RKO (cell line): ENCODE results near the gene POLR2E.

ENCODE experiments used
- DNase-seq: peaks from one replicate; pipeline ENCODE4 v3.0.0-alpha.2; 2016; ENCODE audit warnings: low spot score

The POLR2E gene

DNA sequence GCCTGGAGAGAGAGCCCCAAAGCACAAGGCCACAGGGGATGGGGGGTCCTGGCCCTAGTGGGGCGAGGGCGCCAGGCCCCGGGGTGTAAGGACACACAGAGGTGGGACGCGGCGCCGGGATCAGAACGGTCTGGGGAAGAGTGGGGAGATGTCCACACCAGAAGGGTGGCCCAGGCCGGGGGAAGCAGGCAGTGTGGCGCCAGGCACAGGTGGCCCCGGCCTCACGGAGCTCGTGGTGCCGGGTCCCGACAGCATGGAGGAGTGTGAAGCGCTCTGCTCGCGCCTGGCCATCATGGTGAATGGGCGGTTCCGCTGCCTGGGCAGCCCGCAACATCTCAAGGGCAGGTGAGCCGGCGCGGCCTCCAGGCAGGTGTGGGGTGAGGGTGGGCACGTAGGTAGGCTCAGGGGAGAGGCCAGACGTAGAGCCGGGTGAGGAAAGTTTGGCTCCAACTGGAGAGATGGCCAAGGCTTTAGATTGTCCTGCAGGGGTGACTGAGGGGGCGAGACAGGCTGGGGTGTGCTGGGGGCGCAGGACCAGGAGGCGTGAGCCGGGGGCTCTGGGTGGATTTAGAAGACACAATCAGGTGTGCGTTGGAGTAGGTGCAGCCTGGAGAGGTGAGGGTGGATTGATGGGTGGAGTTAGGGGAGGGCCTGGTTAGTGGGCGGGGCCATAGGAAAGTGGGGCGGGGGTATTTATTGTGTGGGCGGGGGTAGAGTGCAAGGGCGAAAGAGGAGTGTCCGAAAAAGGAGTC is 31.1 kb downstream of the POLR2E start:
- no peak for DNase-seq

DNA sequence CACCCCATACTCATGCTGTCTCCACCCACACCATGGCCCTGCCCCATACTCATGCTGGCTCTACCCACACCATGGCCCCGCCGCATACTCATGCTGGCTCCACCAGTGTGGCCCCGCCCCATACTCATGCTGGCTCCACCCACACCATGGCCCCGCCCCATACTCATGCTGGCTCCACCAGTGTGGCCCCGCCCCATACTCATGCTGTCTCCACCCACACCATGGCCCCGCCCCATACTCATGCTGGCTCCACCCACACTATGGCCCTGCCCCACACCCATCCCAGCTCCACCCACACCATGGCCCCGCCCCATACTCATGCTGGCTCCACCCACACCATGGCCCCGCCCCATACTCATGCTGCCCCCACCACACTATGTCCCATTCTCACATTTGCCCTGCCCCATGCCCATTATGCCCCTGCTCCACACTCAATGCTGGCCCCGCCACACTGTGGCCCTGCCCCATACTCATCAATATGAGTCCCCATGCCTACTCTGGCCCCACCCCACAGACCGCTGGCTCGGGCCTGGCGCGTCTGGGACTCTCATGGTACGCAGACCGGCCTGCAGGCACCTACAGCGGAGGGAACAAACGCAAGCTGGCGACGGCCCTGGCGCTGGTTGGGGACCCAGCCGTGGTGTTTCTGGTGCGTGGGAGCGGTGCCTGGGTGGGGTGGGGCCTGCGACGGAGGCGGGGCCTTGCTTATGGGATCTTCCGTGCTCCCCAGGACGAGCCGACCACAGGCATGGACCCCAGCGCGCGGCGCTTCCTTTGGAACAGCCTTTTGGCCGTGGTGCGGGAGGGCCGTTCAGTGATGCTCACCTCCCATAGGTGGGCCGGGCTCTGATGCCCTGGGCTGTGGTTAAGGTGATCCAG is 31.9 kb downstream of the POLR2E start:
- peak; percentile 80 for DNase-seq

DNA sequence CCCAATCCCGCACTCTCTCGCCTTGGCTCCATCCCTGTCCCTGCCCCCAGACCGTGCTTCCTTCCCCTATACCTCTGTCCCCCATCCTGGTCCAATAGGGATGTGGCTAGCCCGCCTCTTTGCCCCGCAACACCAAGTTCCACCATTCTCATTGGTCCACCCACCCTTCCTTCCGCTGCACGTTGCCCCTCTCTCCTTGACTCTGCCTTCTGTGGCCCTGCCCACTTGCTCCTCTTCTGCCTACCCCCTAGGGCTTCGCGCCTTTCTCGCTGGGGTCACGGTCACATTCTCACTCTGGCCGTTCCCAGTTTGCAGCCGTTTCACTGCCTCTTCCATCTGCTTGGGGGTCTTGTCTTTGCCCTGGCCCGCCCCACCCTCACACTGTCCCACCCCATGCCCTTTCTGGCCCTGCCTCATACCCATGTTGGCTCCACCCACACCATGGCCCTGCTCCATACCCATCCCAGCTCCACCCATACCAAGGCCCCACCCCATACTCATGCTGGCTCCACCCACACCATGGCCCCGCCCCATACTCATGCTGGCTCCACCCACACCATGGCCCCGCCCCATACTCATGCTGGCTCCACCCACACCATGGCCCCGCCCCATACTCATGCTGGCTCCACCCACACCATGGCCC is 32.7 kb downstream of the POLR2E start:
- no peak for DNase-seq

DNA sequence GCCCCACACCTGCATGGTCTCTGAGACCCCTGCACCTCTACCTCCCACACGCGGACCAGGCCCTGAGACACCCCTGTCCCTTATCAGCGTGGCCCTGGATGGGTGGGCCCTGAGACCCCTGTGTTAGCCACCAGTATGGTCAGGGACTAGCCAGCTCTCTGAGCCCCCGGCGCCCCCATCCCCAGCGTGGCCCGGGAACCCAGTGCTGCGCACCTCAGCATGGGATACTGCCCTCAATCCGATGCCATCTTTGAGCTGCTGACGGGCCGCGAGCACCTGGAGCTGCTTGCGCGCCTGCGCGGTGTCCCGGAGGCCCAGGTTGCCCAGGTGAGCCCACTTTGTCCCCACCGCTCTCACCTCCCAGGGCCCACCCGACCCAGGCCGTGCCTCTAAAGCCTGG is 33.2 kb downstream of the POLR2E start:
- no peak for DNase-seq

DNA sequence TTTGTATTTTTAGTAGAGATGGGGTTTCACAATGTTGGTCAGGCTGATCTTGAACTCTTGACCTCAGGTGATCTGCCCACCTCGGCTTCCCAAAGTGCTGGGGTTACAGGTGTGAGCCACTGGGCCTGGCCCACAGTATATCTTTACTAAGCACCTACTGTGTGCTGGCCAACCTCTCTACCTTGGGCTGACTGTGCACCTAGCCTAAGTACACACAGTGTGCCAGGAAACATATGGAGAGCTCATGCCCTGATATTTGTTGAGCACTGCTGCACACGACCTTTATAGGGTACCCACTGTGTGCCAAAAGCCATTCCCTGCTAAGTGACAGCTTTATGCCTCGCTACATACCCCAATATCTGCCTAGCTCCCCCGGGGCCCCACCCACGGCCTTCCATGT is 34.5 kb downstream of the POLR2E start:
- DNase-seq: no peak

DNA sequence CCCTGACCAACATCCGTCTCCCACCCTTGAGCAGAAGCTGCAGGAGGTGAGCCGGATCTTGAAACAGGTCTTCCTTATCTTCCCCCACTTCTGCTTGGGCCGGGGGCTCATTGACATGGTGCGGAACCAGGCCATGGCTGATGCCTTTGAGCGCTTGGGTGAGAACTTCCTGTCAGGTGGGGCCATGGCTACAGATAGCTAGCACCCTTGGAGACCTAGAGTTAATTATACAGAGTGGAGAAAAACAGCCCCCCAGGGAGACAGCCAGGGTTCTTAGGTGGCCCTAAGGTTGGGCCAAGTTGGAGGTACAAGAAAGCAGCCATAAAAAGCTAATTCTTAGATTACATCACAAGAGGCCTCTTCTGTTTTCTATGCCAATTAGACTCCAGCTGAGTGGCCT is 37.1 kb downstream of the POLR2E start:
- no peak for DNase-seq

DNA sequence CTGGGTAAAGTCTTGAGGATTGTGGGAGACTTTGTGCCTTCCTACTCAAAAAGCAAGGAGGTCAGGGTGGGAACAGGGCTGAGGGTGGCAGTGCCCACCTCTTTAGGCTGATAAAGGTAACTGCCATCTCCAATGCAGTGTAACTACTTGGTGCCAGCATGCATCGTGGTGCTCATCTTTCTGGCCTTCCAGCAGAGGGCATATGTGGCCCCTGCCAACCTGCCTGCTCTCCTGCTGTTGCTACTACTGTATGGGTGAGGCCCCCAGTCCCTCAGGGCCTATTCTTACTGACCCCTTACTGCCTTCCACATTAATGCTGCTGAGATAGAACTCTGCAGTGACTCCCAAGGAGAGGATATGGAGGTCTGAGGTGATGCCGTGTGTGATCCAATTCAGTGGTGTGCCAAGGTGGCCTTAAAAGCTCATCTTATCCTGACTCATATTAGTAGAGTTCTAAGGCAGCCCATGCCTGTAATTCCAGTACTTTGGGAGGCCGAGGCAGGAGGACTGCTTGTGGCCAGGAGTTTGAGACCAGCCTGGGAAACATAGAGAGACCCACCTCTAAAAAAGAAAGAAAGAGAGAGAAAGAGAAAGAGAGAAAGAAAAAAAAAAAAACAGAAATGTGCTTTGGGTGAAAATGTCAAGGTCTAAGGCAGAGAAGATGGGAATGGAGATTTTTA is 37.9 kb downstream of the POLR2E start:
- DNase-seq: peak; percentile 51

DNA sequence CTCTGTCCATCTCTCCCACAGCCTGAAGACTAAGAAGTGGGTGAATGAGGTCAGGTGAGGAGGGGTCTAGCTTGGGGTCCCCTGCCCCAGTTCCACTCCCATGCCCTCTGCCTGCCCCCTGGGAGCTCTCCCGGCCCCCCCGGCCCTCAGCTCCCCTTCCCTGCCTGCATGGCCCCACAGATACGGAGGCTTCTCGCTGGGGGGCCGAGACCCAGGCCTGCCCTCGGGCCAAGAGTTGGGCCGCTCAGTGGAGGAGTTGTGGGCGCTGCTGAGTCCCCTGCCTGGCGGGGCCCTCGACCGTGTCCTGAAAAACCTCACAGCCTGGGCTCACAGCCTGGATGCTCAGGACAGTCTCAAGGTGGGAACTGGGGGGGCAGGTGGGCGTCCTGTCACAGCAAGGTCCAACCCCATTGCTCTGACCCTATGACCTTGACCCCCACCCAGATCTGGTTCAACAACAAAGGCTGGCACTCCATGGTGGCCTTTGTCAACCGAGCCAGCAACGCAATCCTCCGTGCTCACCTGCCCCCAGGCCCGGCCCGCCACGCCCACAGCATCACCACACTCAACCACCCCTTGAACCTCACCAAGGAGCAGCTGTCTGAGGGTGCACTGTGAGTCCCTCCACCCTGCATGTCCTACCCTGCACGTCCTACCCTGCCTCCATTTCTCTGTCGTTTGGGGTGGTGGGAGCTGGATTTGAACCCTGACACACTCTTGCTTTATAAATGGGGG is 39.1 kb downstream of the POLR2E start:
- no peak for DNase-seq

DNA sequence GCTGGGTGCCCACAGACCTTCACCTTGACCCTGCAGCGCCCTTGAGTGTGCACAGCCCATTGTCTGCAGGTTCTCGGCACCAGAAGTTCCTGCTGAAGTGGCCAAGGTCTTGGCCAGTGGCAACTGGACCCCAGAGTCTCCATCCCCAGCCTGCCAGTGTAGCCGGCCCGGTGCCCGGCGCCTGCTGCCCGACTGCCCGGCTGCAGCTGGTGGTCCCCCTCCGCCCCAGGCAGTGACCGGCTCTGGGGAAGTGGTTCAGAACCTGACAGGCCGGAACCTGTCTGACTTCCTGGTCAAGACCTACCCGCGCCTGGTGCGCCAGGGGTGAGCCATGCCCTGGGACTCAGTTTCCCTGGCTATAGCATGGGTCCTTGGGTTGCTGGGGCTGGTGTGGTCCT is 40.1 kb downstream of the POLR2E start:
- no peak for DNase-seq

DNA sequence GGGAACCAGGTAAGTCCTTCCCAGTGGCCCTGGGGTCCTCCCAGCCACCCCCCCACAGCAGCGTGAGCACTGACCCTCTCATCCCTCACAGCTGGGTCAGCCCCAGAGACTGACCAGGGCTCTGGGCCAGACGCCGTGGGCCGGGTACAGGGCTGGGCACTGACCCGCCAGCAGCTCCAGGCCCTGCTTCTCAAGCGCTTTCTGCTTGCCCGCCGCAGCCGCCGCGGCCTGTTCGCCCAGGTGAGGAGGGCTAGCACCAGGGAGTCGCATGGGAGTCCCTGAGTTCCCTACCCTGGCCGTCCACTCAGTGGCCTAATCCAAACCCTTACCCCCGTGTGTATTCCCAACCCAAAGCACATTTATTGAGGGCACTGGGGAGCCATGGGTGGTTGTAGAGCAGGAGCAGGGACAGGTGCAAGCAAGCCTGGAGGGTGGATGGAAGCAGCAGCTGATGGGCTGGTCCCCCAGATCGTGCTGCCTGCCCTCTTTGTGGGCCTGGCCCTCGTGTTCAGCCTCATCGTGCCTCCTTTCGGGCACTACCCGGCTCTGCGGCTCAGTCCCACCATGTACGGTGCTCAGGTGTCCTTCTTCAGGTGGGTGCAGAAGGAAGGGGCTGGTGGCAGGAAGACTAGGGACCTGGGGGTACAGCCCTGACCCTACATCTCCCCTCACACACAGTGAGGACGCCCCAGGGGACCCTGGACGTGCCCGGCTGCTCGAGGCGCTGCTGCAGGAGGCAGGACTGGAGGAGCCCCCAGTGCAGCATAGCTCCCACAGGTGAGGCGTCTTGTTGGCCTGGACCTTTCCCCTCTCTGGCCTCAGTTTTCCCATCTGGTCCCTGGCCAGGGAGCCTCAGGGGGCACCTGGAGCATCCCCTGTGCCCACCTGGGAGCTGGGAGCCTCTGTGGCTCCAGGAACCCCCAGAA is 40.8 kb downstream of the POLR2E start:
- DNase-seq: no peak

DNA sequence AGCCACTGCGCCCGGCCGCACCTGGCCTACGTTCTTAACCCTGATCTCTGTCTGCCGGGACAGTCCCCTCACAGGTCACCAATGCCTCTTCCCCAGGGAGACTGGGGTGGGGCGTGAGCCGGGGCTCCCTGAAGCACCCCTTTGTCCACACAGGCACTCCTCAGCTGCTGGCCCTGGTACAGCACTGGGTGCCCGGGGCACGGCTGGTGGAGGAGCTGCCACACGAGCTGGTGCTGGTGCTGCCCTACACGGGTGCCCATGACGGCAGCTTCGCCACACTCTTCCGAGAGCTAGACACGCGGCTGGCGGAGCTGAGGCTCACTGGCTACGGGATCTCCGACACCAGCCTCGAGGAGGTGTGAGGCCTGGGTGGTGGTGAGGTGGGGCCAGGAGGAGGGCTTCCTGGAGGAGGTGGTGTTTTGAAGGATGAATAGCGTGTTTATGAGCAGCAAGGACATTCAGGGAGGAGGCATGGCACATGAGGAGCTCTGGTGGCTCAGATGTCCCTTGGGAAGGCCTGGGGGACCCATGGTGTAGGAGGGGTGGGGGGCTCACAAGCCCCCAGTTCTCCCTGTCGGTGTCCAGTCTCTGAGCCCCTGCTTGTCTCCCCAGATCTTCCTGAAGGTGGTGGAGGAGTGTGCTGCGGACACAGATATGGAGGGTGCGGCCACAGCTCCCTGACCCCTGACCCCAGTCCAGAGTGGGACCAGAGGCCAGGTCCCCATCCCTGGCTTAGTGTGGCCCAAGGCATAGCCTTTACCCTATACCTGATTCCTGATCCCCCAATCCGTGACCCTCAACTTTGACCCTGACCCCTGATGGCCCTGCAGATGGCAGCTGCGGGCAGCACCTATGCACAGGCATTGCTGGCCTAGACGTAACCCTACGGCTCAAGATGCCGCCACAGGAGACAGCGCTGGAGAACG is 41.7 kb downstream of the POLR2E start:
- no peak for DNase-seq

DNA sequence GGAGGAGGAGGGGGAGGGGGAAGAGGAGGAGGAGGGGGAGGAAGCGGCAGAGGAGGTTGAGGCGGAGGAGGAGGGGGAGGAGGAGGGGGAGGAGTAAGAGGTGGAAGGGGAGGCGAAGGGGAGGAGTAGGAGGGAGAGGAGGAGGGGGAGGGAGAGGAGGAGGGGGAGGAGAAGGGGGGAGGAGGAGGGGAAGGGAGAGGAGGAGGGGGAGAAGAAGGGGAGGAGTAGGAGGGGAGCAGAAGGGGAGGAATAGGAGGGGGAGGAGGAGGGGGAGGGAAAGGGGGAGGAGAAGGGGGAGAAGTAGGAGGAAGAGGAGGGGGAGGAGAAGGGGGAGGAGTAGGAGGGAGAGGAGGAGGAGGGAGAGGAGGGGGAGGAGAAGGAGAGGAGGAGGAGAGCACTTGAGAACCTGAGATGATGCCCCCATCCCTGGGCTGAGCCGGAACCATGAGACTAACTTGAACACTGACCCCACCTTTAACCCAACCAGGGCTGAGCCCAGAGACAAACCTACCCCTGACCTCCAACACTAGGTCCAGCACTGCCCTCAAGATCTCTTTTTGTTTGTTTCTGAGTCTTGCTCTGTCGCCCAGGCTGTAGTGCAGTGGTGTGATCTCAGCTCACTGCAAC is 42.7 kb downstream of the POLR2E start:
- no peak for DNase-seq

DNA sequence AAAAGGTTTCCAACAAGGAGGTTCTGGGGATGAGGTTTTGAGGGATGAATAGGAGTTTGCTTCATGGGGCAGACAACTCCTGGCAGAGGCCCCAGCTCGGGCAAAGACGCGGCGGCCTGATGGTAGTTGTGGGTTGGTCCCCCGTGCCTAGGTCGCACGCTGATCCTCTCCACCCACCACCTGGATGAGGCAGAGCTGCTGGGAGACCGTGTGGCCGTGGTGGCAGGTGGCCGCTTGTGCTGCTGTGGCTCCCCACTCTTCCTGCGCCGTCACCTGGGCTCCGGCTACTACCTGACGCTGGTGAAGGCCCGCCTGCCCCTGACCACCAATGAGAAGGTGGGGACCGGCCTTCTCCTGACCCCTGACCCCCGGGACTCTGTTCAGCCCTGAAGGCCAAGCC is 43.4 kb downstream of the POLR2E start:
- no peak for DNase-seq

DNA sequence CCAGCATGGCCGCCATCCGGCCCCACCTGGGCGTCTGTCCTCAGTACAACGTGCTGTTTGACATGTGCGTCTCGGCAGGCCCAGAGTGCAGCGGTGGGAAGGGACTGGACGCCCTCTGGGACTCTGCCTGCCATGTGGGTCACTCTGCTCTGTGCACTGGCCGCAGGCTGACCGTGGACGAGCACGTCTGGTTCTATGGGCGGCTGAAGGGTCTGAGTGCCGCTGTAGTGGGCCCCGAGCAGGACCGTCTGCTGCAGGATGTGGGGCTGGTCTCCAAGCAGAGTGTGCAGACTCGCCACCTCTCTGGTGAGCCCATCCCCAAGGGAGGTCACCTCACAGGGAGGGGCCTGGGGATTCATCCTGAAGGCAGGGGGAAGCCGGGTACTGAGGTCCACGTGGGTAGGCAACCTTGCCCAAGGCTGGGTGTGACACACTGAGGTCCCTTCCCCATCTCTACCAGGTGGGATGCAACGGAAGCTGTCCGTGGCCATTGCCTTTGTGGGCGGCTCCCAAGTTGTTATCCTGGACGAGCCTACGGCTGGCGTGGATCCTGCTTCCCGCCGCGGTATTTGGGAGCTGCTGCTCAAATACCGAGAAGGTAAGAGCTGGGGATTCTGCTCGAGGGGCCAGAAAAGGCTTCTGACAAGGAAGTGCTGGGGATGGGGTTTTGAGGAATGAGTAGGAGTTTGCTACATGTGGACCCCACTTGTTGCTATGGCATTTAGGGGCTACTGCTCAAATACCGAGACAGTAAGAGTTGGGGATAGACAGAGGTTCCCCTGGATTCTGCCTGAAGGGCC is 44.0 kb downstream of the POLR2E start:
- no peak for DNase-seq

DNA sequence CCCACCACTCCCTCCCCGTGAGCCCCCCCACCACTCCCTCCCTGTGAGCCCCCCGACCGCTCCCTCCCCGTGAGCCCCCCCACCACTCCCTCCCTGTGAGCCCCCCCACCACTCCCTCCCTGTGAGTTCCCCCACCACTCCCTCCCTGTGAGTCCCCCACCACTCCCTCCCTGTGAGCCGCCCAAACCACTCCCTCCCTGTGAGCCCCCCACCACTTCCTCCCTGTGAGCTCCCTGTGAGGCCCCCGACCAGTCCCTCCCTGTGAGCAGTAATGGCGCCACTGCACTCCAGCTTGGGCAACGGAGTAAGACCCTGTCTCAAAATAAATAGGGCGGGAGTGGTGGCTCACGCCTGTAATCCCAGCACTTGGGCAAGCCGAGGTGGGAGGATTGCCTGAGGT is 45.4 kb downstream of the POLR2E start:
- DNase-seq: no peak

DNA sequence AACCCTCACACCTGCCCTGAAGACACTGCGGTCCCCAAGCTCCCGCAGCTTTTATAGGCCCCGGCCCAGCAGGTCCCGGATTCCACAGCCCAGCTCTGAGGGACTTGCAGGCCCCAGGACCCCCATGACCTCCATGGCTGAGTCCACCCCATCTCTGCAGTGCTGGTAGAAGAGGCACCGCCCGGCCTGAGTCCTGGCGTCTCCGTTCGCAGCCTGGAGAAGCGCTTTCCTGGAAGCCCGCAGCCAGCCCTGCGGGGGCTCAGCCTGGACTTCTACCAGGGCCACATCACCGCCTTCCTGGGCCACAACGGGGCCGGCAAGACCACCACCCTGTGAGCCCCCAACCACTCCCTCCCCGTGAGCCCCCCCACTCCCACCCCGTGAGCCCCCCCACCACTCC is 46.1 kb downstream of the POLR2E start:
- DNase-seq: no peak

DNA sequence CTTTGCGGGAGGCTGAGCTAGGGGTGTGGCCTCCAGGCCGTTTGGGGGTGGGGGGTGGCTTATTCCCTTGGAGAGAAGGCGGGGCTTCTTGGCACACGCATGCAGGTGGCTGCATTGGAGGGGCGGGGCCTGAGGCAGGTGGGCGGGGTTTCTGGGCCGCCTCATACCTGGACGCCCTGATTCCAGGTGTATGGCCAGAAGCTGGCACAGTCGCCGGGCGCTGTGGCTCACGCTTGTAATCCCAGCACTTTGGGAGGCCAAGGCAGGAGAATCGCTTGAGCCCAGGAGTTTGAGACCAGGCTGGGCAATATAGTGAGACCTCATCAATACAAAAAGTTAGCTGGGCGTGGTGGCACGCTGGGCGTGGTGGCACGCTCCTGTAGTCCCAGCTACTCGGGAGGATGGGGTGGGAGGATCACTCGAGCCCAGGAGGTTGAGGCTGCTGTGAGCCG is 47.5 kb downstream of the POLR2E start:
- DNase-seq: no peak
